ENCODE results near the gene POLA2. TPM values are rescaled to one million over a fixed set of nuclear protein-coding genes. Genes with fewer than 3 reads are reported as not detected.

Gene POLA2
- total RNA-seq, 1 experiment from 2014 or later, result 37.7 TPM

DNA sequence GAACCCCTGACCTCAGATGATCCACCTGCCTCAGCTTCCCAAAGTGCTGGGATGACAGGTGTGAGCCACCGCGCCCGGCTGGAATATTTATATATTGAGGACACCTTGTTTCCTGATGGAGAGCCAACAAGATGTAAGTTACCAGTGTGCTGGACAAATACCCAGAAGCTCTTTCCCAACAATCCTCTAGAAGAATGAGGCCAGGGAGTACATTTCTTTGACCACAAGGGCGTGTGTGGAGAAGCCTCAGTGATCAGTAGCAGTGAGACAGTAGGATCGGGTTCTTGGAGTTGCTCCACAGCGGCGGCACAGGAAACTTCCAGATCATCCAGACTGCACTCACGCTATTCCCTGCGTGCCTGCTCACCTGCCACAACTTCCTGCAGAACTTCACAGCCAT is 10.3 kb upstream of the POLA2 start:
- no peak overlapping the region for H4K91ac ChIP-seq (ENCODE audit: insufficient read length, low read depth, low read length)
- H4K8ac ChIP-seq (replicated peaks; ENCODE audit: insufficient read length, low read depth, low read length), result no peak overlapping the region
- H3K4me2 ChIP-seq (ENCODE audit: insufficient read depth, insufficient read length, low read length), result no peak overlapping the region
- H3K27ac ChIP-seq (ENCODE audit: insufficient read length, low read depth, low read length), result no peak overlapping the region
- Mint-ChIP-seq H3K4me1 (peaks cover 0 to 2% of the 10 kb centered on the region in 2 experiments; a peak in 1 of 4 replicates), H3K9me3 (no peaks in the 10 kb centered on the region), H3K4me3 (no peak overlapping the region), H3K27ac (no peak overlapping the region; a peak in 1 of 7 replicates), H3K27me3 (ENCODE audit: low read depth) (no peaks in the 10 kb centered on the region; the same call in 1 of the 2 replicates), H3K36me3 (ENCODE audit: insufficient read depth in 1 of 3, low read depth in 3 of 3) (no peaks in the 10 kb centered on the region)
- H2BK5ac ChIP-seq (ENCODE audit: insufficient read length, low read length), result no peak overlapping the region
- DNase-seq, result no peak
- H3K9me3 ChIP-seq (ENCODE audit: control insufficient read depth, low read depth, low read length), result no peaks in the 10 kb centered on the region
- no peaks in the 10 kb centered on the region for H3K4me1 ChIP-seq (ENCODE audit: insufficient read depth, low read length)
- H3K56ac ChIP-seq (ENCODE audit: insufficient read length, low read depth, low read length), result no peak overlapping the region
- H3K23me2 ChIP-seq (ENCODE audit: insufficient read length, low read depth, low read length, poor library complexity, severe bottlenecking), result no peaks in the 10 kb centered on the region
- H3K23ac ChIP-seq (ENCODE audit: insufficient read length, low read depth, low read length), result no peak overlapping the region
- peak overlapping the region; percentile 75 for H2AK5ac ChIP-seq (ENCODE audit: insufficient read length, low read length)
- H3K27me3 ChIP-seq (ENCODE audit: insufficient read depth, low read length), result no peaks in the 10 kb centered on the region
- no CpG with 5 or more reads among the region's 9 CpGs for WGBS (ENCODE audit: extremely low coverage, insufficient read length, low lambda C conversion rate)
- H4K5ac ChIP-seq (ENCODE audit: insufficient read length, low read depth, low read length), result no peak overlapping the region
- no peak overlapping the region for H2BK15ac ChIP-seq (ENCODE audit: low read depth, low read length)
- H2BK12ac ChIP-seq (ENCODE audit: insufficient read length, low read depth, low read length), result peak overlapping the region; percentile 50
- H3K14ac ChIP-seq (ENCODE audit: insufficient read depth, low read length), result no peak overlapping the region
- TF ChIP-seq, protein P1, sequence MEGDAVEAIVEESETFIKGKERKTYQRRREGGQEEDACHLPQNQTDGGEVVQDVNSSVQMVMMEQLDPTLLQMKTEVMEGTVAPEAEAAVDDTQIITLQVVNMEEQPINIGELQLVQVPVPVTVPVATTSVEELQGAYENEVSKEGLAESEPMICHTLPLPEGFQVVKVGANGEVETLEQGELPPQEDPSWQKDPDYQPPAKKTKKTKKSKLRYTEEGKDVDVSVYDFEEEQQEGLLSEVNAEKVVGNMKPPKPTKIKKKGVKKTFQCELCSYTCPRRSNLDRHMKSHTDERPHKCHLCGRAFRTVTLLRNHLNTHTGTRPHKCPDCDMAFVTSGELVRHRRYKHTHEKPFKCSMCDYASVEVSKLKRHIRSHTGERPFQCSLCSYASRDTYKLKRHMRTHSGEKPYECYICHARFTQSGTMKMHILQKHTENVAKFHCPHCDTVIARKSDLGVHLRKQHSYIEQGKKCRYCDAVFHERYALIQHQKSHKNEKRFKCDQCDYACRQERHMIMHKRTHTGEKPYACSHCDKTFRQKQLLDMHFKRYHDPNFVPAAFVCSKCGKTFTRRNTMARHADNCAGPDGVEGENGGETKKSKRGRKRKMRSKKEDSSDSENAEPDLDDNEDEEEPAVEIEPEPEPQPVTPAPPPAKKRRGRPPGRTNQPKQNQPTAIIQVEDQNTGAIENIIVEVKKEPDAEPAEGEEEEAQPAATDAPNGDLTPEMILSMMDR (conservative IDR thresholded peaks at IDR 0.05), result no peak
- H2BK120ac ChIP-seq (ENCODE audit: low read depth, low read length, poor library complexity, severe bottlenecking), result no peak overlapping the region
- H2AFZ ChIP-seq (ENCODE audit: low read length), result no peak overlapping the region
- no peak overlapping the region for H3K4ac ChIP-seq (ENCODE audit: low read depth, low read length)
- no peak overlapping the region for H3K18ac ChIP-seq (ENCODE audit: insufficient read length, low read depth, low read length)
- H3T11ph ChIP-seq (ENCODE audit: low read length), result no peak overlapping the region
- no peaks in the 10 kb centered on the region for H3K79me2 ChIP-seq (ENCODE audit: insufficient read depth, low read length)
- H3K9ac ChIP-seq (ENCODE audit: extremely low read depth, insufficient read length, low read length), result no peak overlapping the region
- no peaks in the 10 kb centered on the region for H3K79me1 ChIP-seq (ENCODE audit: insufficient read depth, low read depth, low read length, poor library complexity, severe bottlenecking)
- H2BK20ac ChIP-seq (ENCODE audit: low read depth, low read length, poor library complexity, severe bottlenecking), result no peak overlapping the region
- H4K20me1 ChIP-seq (ENCODE audit: control insufficient read depth, insufficient read depth, insufficient read length), result no peaks in the 10 kb centered on the region

Data from H9 (cell line).